Gastrocnemius medialis (tissue), 4 donors: ENCODE results near the gene GALNT14. TPM values are rescaled to one million over a fixed set of nuclear protein-coding genes. Genes with fewer than 3 reads are reported as not detected.

Source experiments
- ATAC-seq, 2 donors: fragments of 150-250 bp; one replicate each; pipeline ENCODE4 v1.9.1; 2016
- DNase-seq, 2 donors: peaks; one replicate each; pipeline ENCODE4 v3.0.0-alpha.2; 2019
- H3K27ac ChIP-seq, 4 donors: fragments of 200-600 bp; sonication (generic); 1 replicate in 1 of 4; 2 replicates in 3 of 4; pipeline ENCODE4 v1.5.1; 2016 to 2018; ENCODE audit warnings: mild to moderate bottlenecking in 2 of 4, moderate library complexity in 1 of 4
- H3K27me3 ChIP-seq, 3 donors: fragments of 200-600 bp; sonication (generic) in 2 of 3; 1 replicate in 1 of 3; 2 replicates in 2 of 3; pipeline versions ENCODE4 v1.5.1 to v1.6.0; 2016 to 2019; ENCODE audit warnings: mild to moderate bottlenecking in 1 of 3, moderate library complexity in 1 of 3
- H3K36me3 ChIP-seq, 2 donors: fragments of 200-600 bp; sonication (generic) in 1 of 2; one replicate each; pipeline ENCODE4 v1.5.1; 2017 to 2018
- H3K4me1 ChIP-seq, 2 donors: fragments of 200-600 bp; sonication (generic) in 1 of 2; one replicate each; pipeline ENCODE4 v1.5.1; 2016 to 2017; ENCODE audit warnings: mild to moderate bottlenecking in 2 of 2
- H3K4me3 ChIP-seq, 4 donors: fragments of 200-600 bp; sonication (generic) in 3 of 4; 1 replicate in 1 of 4; 2 replicates in 3 of 4; pipeline ENCODE4 v1.5.1; 2016 to 2019; ENCODE audit warnings: mild to moderate bottlenecking in 2 of 4
- H3K9me3 ChIP-seq, 3 donors: fragments of 200-600 bp; sonication (generic) in 2 of 3; 1 replicate in 1 of 3; 2 replicates in 2 of 3; pipeline ENCODE4 v1.5.1; 2016 to 2019
- CTCF ChIP-seq, 5 experiments: fragments of 450-650 bp in 3 of 5; fragments of 200-600 bp in 2 of 5; sonication (generic) in 2 of 5; IDR thresholded peaks in 4 of 5; conservative IDR thresholded peaks in 1 of 5; 1 replicate in 4 of 5; 2 replicates in 1 of 5; pipeline ENCODE4 v1.5.1; 2016 to 2019; ENCODE audit warnings: antibody characterized with exemption in 5 of 5, mild to moderate bottlenecking in 3 of 5, moderate library complexity in 3 of 5
- POLR2A ChIP-seq, 2 donors: fragments of 450-650 bp; IDR thresholded peaks; one replicate each; pipeline ENCODE4 v1.6.1; 2017; ENCODE audit warnings: antibody characterized with exemption in 2 of 2, mild to moderate bottlenecking in 2 of 2, moderate library complexity in 2 of 2
- in situ Hi-C, 4 donors: fragments of 200-750 bp; cut with MboI; loops; one replicate each; pipeline versions ENCODE4 v1.15.0 to v1.8.0; 2017; ENCODE audit warnings: low sequenced_read_pairs in 4 of 4
- intact Hi-C: fragments of 100-400 bp; cut with DNase I; formaldehyde crosslinking; loops from one replicate; pipeline ENCODE4 v1.15.1; 2023; ENCODE audit warnings: low total_unique reads
- total RNA-seq, 4 donors: library from RNA; depleted of rRNA; stranded (reverse); fragments of >200 nt; gene quantifications; one replicate each; pipeline versions ENCODE4 v1.1.0 to v1.2.3, GENCODE V29; 2016

Gene GALNT14
- total RNA-seq, 4 donors from 2014 or later = 0.16 TPM; not detected in 3

DNA sequence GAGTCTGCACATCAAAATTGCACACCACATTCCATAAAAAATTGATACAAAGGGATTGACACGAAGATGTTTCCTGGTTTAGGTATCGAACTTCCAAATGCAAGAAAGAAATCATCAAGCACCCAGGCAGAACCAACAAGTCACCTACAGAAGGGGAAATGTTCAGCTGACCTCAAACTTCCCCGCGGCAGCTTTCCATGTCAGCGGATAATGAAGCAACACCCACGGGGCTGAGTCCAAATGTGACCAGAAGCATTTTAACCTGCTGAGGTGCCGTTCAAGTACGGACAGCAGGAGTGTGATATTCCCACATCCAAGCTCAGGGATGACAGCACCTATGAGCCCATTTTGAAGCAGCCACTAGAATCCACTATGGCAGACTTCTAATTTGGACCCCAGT, 124.9 kb downstream of the GALNT14 start:
- intact Hi-C loops = no loop called here
- H3K4me1 ChIP-seq = no peaks in the 10 kb centered on the region
- DNase-seq = no peak
- H3K36me3 ChIP-seq = no peaks in the 10 kb centered on the region
- H3K27ac ChIP-seq = no peak overlapping the region
- no peak overlapping the region for H3K4me3 ChIP-seq
- H3K9me3 ChIP-seq = no peaks in the 10 kb centered on the region
- no peak for TF ChIP-seq CTCF (IDR thresholded peaks at IDR 0.05 in 4 of 5, conservative IDR thresholded peaks at IDR 0.05 in 1 of 5)
- TF ChIP-seq POLR2A (IDR thresholded peaks at IDR 0.05) = no peak
- no peak for ATAC-seq
- in situ Hi-C loops = no loop called here
- peaks cover 0 to 4% (median 2%) of the 10 kb centered on the region in 3 donors for H3K27me3 ChIP-seq

- Histone ChIP-seq H3K4me3 (no peak overlapping the region), H3K27me3 (peaks cover 0 to 4% (median 2%) of the 10 kb centered on the region in 3 donors), H3K27ac (no peak overlapping the region), H3K4me1 (no peaks in the 10 kb centered on the region), H3K9me3 (no peaks in the 10 kb centered on the region), H3K36me3 (no peaks in the 10 kb centered on the region)
- ATAC-seq (no peak), DNase-seq (no peak)
- no peak for TF ChIP-seq CTCF (IDR thresholded peaks at IDR 0.05 in 4 of 5, conservative IDR thresholded peaks at IDR 0.05 in 1 of 5)
- TF ChIP-seq POLR2A (IDR thresholded peaks at IDR 0.05) = no peak
- in situ Hi-C loops (no loop called here), intact Hi-C loops (no loop called here)
Measured at GRCh38 chr2:31012406-31012805, 125.8 kb downstream of the GALNT14 start.

GRCh38 chr2:31011587-31011986, 126.7 kb downstream of the GALNT14 start:
- in situ Hi-C loops (no loop called here), intact Hi-C loops (no loop called here)
- DNase-seq (no peak), ATAC-seq (no peak)
- TF ChIP-seq POLR2A (IDR thresholded peaks at IDR 0.05) (no peak), CTCF (IDR thresholded peaks at IDR 0.05 in 4 of 5, conservative IDR thresholded peaks at IDR 0.05 in 1 of 5) (no peak)
- H3K27me3 ChIP-seq = peaks cover 0 to 4% (median 2%) of the 10 kb centered on the region in 3 donors
- H3K27ac ChIP-seq = no peak overlapping the region
- no peak overlapping the region for H3K4me3 ChIP-seq
- no peaks in the 10 kb centered on the region for H3K36me3 ChIP-seq
- no peaks in the 10 kb centered on the region for H3K9me3 ChIP-seq
- H3K4me1 ChIP-seq = no peaks in the 10 kb centered on the region

GRCh38 chr2:31008561-31009114, 129.6 kb downstream of the GALNT14 start:
- H3K4me3 ChIP-seq = no peak overlapping the region
- no peak for TF ChIP-seq CTCF (IDR thresholded peaks at IDR 0.05 in 4 of 5, conservative IDR thresholded peaks at IDR 0.05 in 1 of 5)
- TF ChIP-seq POLR2A (IDR thresholded peaks at IDR 0.05) = no peak
- H3K4me1 ChIP-seq = no peaks in the 10 kb centered on the region
- no peak overlapping the region for H3K27ac ChIP-seq
- intact Hi-C loops (no loop called here), in situ Hi-C loops (no loop called here)
- no peaks in the 10 kb centered on the region for H3K36me3 ChIP-seq
- DNase-seq (no peak), ATAC-seq (no peak)
- H3K27me3 ChIP-seq = peaks cover 0 to 4% (median 2%) of the 10 kb centered on the region in 3 donors
- H3K9me3 ChIP-seq = no peaks in the 10 kb centered on the region

DNA sequence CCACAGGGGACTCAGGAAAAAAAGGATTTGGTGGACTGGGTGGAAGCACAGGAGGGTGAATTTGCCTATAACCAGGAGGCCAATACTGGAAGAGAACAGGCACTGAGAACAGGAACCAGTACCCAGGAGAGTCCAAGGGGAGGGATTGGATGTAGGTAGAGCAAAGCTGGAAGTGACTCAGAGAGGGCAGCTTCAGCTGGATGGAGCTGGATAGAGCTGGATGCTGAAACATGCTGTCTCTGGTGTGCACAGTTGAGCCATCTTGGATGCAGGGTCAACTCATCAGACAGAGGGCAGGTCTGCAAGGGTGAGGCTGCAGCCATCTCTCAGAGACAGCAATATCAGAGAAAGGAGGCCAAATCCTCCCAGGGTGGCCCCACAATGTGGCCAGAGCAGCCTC, 134.0 kb downstream of the GALNT14 start:
- intact Hi-C loops = no loop called here
- H3K27ac ChIP-seq = no peak overlapping the region
- TF ChIP-seq CTCF (IDR thresholded peaks at IDR 0.05 in 4 of 5, conservative IDR thresholded peaks at IDR 0.05 in 1 of 5) (no peak), POLR2A (IDR thresholded peaks at IDR 0.05) (no peak)
- in situ Hi-C loops = no loop called here
- H3K4me3 ChIP-seq = no peak overlapping the region
- no peaks in the 10 kb centered on the region for H3K27me3 ChIP-seq
- DNase-seq (no peak), ATAC-seq (no peak)
- H3K36me3 ChIP-seq = no peaks in the 10 kb centered on the region
- no peaks in the 10 kb centered on the region for H3K9me3 ChIP-seq
- peaks cover 0 to 3% of the 10 kb centered on the region in 2 donors for H3K4me1 ChIP-seq
